ENCODE data around the gene USP12.

DNA sequence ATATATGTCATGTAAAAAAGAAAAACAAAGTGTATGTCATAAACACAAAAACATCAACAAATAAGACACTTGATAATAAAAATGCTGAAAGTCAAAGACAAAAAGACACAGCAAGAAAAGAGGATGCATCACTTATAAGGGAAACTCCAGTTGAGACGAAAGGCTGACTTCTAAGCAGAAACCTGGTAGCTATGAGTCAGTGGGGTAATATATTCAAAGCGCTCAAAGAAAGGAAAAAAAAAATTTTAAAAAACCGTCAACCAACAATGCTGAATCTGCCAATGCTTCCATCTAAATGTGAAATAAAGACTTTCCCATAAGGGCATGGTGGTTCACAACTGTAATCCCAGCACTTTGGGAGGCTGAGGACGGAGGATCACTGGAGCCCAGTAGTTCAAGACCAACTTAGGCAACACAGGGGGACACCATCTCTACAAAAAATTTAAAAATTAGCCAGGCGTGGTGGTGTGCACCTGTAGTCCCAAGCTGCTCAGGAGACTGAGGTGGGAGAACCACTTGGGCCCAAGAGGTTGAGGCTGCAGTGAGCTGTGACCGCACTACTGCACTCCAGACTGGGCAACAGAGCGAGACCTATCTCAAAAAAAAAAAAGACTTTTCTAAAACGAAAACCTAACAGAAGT lies 24.0 kb downstream of the USP12 start:
- TF ChIP-seq EP300 (IDR thresholded peaks at IDR 0.05) (no peak), POLR2A (IDR thresholded peaks at IDR 0.05) (no peak)
- TF ChIP-seq, protein P1, sequence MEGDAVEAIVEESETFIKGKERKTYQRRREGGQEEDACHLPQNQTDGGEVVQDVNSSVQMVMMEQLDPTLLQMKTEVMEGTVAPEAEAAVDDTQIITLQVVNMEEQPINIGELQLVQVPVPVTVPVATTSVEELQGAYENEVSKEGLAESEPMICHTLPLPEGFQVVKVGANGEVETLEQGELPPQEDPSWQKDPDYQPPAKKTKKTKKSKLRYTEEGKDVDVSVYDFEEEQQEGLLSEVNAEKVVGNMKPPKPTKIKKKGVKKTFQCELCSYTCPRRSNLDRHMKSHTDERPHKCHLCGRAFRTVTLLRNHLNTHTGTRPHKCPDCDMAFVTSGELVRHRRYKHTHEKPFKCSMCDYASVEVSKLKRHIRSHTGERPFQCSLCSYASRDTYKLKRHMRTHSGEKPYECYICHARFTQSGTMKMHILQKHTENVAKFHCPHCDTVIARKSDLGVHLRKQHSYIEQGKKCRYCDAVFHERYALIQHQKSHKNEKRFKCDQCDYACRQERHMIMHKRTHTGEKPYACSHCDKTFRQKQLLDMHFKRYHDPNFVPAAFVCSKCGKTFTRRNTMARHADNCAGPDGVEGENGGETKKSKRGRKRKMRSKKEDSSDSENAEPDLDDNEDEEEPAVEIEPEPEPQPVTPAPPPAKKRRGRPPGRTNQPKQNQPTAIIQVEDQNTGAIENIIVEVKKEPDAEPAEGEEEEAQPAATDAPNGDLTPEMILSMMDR (IDR thresholded peaks at IDR 0.05): no peak

All from ovary (tissue), 3 donors.